Measurements from ENCODE around the gene MDH2. TPM values are rescaled to one million over a fixed set of nuclear protein-coding genes. Genes with fewer than 3 reads are reported as not detected.
"Not testable (repeated sequence)": the region's sequence is repeated elsewhere in the genome, so short reads cannot be mapped to it uniquely, and the experiment has no call there.

MDH2 gene, protein sequence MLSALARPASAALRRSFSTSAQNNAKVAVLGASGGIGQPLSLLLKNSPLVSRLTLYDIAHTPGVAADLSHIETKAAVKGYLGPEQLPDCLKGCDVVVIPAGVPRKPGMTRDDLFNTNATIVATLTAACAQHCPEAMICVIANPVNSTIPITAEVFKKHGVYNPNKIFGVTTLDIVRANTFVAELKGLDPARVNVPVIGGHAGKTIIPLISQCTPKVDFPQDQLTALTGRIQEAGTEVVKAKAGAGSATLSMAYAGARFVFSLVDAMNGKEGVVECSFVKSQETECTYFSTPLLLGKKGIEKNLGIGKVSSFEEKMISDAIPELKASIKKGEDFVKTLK
- 100 to 1,000 TPM; 148 to 166 TPM for total RNA-seq

DNA sequence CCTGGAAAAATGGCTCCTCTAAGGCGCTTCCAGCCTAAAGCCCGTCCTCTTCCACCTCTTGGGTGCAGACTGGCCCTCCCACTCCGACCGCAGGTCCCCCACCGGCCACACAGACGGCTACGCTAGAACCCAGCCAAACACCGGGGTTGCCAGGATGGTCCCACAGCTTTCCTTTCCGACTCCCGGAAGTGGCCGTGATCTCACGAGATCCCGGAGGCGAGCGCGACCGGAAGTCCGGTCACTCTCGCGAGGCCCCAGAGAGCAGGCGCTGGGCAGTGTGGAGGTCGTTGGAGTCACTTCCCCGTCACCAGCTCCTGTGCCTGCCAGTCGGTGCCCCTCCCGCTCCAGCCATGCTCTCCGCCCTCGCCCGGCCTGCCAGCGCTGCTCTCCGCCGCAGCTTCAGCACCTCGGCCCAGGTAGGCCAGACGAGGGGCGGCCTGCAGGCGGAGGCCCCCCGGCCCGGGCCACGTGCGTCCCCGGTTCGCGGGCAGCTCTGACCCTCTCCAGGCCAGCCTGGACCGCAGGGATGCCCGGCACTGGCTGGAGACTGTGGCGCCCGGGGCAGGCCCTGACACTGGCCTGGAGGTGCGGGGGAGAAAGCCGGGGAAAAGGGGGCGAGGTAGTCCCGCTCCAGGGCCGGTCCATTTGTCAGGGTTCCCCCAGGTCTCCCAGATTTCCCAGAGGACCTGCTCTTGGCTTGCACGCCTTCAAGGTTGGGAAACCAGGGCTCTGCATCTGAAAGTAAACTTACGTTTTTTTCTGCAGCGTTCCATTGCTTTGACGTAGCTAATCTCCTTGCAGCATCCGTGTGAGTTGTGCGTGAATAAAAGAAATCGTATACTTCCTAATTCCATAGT, at the start of gene MDH2, which contains the start of gene STYXL1:
Gene MDH2, plus strand, starts transcription at position 296 of the 857 bp plus-strand sequence. Its CDS starts 55 bp downstream, at position 351.
Gene STYXL1, minus strand, starts transcription at position 190 of the 857 bp plus-strand sequence. CDS start 17,477 bp downstream, outside the sequence.
- ChIA-PET CTCF (interaction anchor here (0.6 to 1.3 kb wide), 10 partner anchors 10 to 268 kb away, joined by 3 to 6 read pairs (median 3); partner anchors contain the start of gene POR), POLR2A (interaction anchor here (0.6 to 1.7 kb wide), 15 partner anchors 9 to 418 kb away, joined by 3 to 15 read pairs (median 4); partner anchors contain the start of genes HIP1 and TMEM120A)
- Mint-ChIP-seq H3K4me1 (ENCODE audit: low read depth) (peaks cover 42% of the 10 kb centered on the region), H3K27me3 (ENCODE audit: low read depth) (no peaks in the 10 kb centered on the region), H3K4me3 (peak within 1 kb of the TSS; percentile 96), H3K36me3 (ENCODE audit: low read depth) (peaks cover 40% of the 10 kb centered on the region), H3K9me3 (ENCODE audit: insufficient read depth) (no peaks in the 10 kb centered on the region), H3K27ac (peak within 1 kb of the TSS; percentile 95)
- peak; percentile 94 for DNase-seq
- ATAC-seq = peak; percentile 93

DNA sequence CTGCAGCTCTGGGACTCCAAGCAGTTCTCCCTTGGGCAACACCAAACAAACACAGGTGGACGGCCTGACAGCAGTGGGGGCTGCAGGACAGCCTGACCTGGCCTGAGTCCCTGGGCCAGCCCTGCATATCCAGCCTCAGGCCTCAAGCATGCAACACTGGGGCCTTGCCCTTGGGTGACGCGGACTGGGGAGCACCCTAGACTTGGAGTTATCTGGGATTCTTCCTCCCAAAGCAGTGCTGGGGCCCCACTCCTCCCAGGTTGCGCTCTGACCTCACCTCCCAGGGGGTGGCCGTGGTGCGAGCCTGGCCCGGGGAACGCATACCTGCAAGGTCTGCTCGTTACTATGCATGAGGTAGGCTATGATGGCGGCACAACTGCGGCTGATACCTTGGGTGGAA, 47.3 kb upstream of the MDH2 start:
- ChIA-PET POLR2A (no interaction called here), CTCF (no interaction called here)
- Mint-ChIP-seq H3K9me3 (ENCODE audit: insufficient read depth) (no peaks in the 10 kb centered on the region), H3K4me1 (ENCODE audit: low read depth) (peaks cover 15% of the 10 kb centered on the region), H3K27ac (no peak overlapping the region), H3K4me3 (no peak overlapping the region), H3K36me3 (ENCODE audit: low read depth) (peaks cover 48% of the 10 kb centered on the region), H3K27me3 (ENCODE audit: low read depth) (no peaks in the 10 kb centered on the region)
- ATAC-seq (no peak), DNase-seq (no peak)

DNA sequence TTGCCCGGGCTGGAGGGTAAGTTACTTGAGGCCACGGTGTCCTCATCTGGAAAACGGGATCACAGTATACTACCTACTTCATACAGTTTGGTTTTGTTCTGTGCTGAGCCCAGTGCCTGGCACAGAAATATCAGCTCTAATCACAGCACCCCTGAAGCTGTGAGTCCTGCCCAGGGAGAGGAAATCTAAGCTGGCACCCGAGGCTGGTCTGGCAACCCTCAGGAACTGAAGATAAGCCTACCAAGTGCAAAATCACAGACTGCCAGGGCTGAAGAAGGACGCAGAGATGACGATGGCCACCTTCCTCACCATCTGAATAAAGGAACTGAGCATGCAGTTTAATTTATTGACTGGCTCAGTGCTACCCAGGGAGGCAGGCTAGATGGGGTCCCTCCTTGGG, 45.8 kb upstream of the MDH2 start:
- Mint-ChIP-seq H3K27ac (no peak overlapping the region), H3K9me3 (ENCODE audit: insufficient read depth) (no peaks in the 10 kb centered on the region), H3K4me3 (no peak overlapping the region), H3K27me3 (ENCODE audit: low read depth) (no peaks in the 10 kb centered on the region), H3K4me1 (ENCODE audit: low read depth) (peaks cover 6% of the 10 kb centered on the region), H3K36me3 (ENCODE audit: low read depth) (peaks cover 37% of the 10 kb centered on the region)
- POLR2A ChIA-PET = no interaction called here
- CTCF ChIA-PET = interaction anchor here (2.2 kb wide), 1 partner anchor 18 kb away, joined by 15 read pairs; no protein-coding TSS in a partner anchor
- no peak for DNase-seq
- ATAC-seq = no peak

DNA sequence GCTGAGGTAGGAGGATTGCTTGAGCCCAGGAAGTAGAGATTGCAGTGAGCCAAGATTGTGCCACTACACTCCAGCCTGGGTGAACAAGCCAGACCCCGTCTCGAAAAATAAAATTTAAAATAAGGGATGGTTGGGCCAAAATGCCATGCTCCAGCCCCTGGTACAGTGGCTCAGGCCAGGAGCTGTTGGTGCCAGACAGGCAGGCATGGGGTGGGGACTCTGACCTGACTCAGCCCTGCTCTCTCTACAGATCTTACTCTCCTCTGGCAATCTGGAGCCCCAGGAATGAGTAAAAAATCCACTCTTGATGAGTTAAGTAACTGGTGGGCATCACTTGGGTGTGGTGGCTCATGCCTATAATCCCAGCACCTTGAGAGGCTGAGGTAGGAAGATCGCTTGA, 45.1 kb upstream of the MDH2 start:
- Mint-ChIP-seq H3K27me3 (ENCODE audit: low read depth) (no peaks in the 10 kb centered on the region), H3K36me3 (ENCODE audit: low read depth) (peaks cover 32% of the 10 kb centered on the region), H3K27ac (no peak overlapping the region), H3K9me3 (ENCODE audit: insufficient read depth) (no peaks in the 10 kb centered on the region), H3K4me1 (ENCODE audit: low read depth) (no peaks in the 10 kb centered on the region), H3K4me3 (no peak overlapping the region)
- ATAC-seq (no peak), DNase-seq (no peak)
- ChIA-PET POLR2A (interaction anchor here (0.6 kb wide), 1 partner anchor 10 kb away, joined by 3 read pairs; no protein-coding TSS in a partner anchor), CTCF (interaction anchor here (2.2 kb wide), 1 partner anchor 17 kb away, joined by 15 read pairs; no protein-coding TSS in a partner anchor)

DNA sequence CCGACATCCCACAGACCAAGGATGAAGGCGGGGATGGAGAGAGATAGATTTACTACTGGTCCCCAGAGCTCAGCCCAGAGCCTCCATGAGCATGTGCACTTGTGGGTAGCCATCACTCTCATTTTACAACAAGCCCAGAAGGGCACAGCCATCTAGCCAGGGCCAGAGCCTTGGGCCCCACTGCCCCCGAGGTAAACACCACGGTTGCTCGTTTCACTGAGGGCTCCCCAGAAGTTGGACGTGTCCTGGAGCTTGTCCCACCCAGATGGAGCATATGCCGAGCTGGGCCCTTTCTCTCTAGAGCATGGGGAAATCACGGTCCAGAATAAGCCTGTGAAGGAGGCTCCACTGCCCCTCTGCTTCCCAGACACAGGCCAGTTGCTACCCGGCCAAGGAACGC, 44.6 kb upstream of the MDH2 start:
- no peak overlapping the region for H3K4me3 Mint-ChIP-seq
- no peak overlapping the region for H3K27ac Mint-ChIP-seq
- H3K9me3 Mint-ChIP-seq (ENCODE audit: insufficient read depth) = no peaks in the 10 kb centered on the region
- H3K27me3 Mint-ChIP-seq (ENCODE audit: low read depth) = no peaks in the 10 kb centered on the region
- ATAC-seq (no peak), DNase-seq (no peak)
- ChIA-PET CTCF (interaction anchor here (2.2 kb wide), 1 partner anchor 17 kb away, joined by 15 read pairs; no protein-coding TSS in a partner anchor), POLR2A (interaction anchor here (0.6 kb wide), 2 partner anchors 10 to 22 kb away, joined by 3 to 4 read pairs; no protein-coding TSS in a partner anchor)
- peaks cover 31% of the 10 kb centered on the region for H3K36me3 Mint-ChIP-seq (ENCODE audit: low read depth)
- H3K4me1 Mint-ChIP-seq (ENCODE audit: low read depth) = peaks cover 3% of the 10 kb centered on the region

DNA sequence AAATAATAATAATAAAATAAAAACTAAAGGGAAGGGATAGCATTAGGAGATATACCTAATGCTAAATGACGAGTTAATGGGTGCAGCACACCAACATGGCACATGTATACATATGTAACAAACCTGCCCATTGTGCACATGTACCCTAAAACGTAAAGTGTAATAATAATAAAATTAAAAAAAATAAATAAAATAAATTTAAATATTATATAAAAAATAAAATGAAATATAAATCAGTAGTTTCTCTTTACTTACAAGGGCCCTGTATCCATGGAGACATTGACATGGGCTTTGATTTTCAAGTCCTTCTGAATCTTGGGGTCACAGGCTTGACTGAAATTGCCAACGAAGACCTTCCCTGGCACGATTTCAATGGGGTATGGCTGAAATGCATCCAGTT, 42.9 kb upstream of the MDH2 start:
- CTCF ChIA-PET = interaction anchor here (1.8 kb wide), 1 partner anchor 15 kb away, joined by 4 read pairs; no protein-coding TSS in a partner anchor
- ATAC-seq = not testable (repeated sequence)

DNA sequence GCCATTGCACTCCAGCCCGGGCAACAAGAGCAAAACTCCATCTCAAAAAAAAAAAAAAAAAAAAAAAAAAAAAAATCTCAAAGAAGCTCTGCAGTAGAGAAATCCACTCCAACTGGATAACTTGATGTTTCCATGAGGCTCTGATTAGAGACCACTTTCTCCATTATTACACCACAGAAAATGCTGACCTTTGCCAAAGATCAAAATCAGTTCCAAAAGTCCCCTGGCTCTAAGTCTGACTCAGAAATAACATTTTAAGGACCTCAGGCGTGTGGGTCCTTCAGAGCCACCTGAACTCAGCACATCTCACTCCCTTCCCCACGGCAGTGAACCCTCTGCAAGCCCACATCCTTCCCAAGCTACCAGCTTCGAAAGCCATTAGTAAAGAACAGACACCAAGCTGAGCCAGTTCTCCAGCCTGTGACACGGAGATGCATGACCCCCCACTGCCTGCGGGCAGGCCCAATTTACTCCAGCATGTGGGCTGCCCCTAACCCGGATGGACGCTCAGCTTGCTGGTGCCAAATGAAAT, 39.7 kb upstream of the MDH2 start:
- Mint-ChIP-seq H3K36me3 (ENCODE audit: low read depth) (peaks cover 35% of the 10 kb centered on the region), H3K4me3 (no peak overlapping the region), H3K27ac (peak overlapping the region; percentile 3), H3K27me3 (ENCODE audit: low read depth) (peaks cover 9% of the 10 kb centered on the region), H3K4me1 (ENCODE audit: low read depth) (peaks cover 24% of the 10 kb centered on the region), H3K9me3 (ENCODE audit: insufficient read depth) (no peaks in the 10 kb centered on the region)
- ATAC-seq (peak; percentile 69), DNase-seq (peak; percentile 55)
- POLR2A ChIA-PET = interaction anchor here (0.8 to 1.5 kb wide), 2 partner anchors 40 to 92 kb away, joined by 4 to 5 read pairs; partner anchors contain the start of gene MDH2
- CTCF ChIA-PET = interaction anchor here (3.7 kb wide), 1 partner anchor 12 kb away, joined by 30 read pairs; no protein-coding TSS in a partner anchor

More for the DNA sequence above, 42.9 kb upstream of the MDH2 start:
- peaks cover 24% of the 10 kb centered on the region for H3K36me3 Mint-ChIP-seq (ENCODE audit: low read depth)
- DNase-seq; H3K27ac Mint-ChIP-seq; H3K9me3 Mint-ChIP-seq (ENCODE audit: insufficient read depth); H3K4me3 Mint-ChIP-seq; H3K27me3 Mint-ChIP-seq (ENCODE audit: low read depth); POLR2A ChIA-PET: not testable (repeated sequence)
- H3K4me1 Mint-ChIP-seq (ENCODE audit: low read depth) = peaks cover 20% of the 10 kb centered on the region

DNA sequence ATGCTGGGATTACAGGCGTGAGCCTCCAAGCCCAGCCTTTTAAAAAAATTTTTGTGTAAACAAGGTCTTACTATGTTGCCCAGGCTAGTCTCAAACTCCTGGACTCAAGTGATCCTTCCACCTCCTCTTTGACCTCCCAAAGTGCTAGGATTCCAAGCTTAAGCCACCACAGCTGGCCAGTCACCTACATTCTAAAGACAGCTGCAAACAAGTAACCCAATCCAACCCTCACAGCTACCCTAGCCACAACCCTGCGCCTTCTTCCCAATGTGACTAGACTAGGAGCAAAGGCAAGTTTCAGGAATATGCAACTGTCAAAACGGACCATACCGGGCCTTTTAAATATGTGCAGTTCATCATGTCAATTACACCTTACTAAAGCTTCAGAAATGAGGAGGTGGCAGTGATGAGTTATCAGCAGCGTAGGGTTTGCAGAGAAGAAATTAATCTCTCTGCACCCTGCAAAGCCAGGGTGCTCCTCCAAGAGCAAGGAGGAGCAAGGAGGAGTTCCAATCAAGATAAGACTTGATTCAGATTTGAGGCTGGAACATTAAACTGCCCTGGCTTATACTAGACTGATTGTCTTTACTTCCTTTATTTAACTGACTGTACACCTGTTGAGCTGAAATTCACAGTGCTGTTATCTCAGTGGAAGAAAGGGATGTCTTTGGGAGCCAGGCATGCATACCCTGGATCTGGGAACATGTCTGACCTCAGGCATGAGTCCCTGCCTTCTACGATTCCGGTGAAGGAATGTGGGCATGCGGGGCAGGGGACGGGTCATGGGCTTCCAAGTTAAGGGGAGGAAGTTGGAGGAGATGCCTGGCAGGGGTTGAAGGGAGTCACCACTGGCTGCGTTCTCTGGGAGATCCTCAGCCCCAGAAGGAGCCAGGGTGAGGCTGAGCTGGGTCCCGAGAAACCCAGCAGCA, 38.0 kb upstream of the MDH2 start:
- CTCF ChIA-PET = interaction anchor here (0.7 to 3.7 kb wide), 2 partner anchors 10 to 81 kb away, joined by 3 to 30 read pairs; no protein-coding TSS in a partner anchor
- POLR2A ChIA-PET = interaction anchor here (1.4 kb wide), 1 partner anchor 10 kb away, joined by 3 read pairs; no protein-coding TSS in a partner anchor
- no peak for DNase-seq
- H3K27ac Mint-ChIP-seq = peak overlapping the region; percentile 27
- peaks cover 36% of the 10 kb centered on the region for H3K36me3 Mint-ChIP-seq (ENCODE audit: low read depth)
- H3K4me1 Mint-ChIP-seq (ENCODE audit: low read depth) = peaks cover 24% of the 10 kb centered on the region
- H3K9me3 Mint-ChIP-seq (ENCODE audit: insufficient read depth) = no peaks in the 10 kb centered on the region
- H3K27me3 Mint-ChIP-seq (ENCODE audit: low read depth) = peaks cover 9% of the 10 kb centered on the region
- no peak for ATAC-seq
- peak overlapping the region; percentile 37 for H3K4me3 Mint-ChIP-seq

DNA sequence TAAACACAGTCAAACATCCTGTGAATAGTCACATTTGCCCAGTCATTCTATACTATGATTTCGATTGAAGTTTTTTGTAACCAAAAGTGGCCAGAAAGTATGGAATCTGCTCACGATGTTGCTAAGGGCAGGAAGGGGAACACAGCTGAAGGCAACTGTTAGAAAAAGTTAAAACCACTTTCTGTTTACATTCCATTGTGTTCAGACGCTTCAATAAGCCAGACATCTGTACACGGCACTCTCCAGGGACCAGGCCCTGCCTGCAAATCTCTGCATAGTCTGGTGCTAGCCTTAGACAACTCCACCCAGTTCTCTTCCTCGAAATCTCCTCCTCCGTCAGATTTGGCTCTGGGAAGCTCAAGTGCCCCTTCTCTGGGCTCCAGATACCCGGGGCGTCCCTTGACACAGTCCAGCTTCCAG, 36.5 kb upstream of the MDH2 start:
- POLR2A ChIA-PET = no interaction called here
- no peak for ATAC-seq
- Mint-ChIP-seq H3K4me1 (ENCODE audit: low read depth) (peaks cover 24% of the 10 kb centered on the region), H3K27me3 (ENCODE audit: low read depth) (peaks cover 9% of the 10 kb centered on the region), H3K9me3 (ENCODE audit: insufficient read depth) (no peaks in the 10 kb centered on the region), H3K36me3 (ENCODE audit: low read depth) (peaks cover 38% of the 10 kb centered on the region), H3K27ac (no peak overlapping the region), H3K4me3 (no peak overlapping the region)
- no peak for DNase-seq
- CTCF ChIA-PET = no interaction called here

DNA sequence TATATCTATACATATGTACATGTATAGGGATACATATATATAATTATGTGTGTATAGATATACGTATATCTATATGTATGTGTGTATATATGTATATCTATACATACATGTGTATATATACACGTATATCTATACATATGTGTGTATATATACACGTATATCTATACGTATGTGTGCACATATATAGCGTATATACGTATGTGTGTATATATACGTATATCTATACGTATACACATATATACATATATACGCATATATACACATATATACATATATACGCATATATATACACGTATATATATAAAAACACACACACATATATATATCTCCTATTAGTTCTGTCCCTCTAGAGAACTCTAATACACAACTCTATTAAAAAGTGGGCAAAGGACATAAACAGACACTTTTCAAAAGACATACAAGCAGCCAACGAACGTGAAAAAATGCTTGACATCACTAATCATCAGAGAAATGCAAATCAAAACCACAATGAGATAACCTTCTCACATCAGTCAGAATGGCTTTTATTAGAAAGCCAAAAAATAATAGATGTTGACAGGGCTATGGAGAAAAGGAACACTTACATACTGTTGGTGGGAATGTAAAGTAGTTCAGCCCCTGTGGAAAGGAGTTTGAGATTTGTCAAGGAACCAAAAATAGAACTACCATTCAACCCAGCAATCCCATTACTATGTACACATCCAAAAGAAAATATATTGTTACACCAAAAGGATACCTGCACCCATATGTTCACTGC, 31.5 kb upstream of the MDH2 start:
- ATAC-seq = no peak
- Mint-ChIP-seq H3K4me3 (no peak overlapping the region), H3K4me1 (ENCODE audit: low read depth) (peaks cover 17% of the 10 kb centered on the region), H3K9me3 (ENCODE audit: insufficient read depth) (no peaks in the 10 kb centered on the region), H3K27ac (no peak overlapping the region), H3K36me3 (ENCODE audit: low read depth) (peaks cover 51% of the 10 kb centered on the region), H3K27me3 (ENCODE audit: low read depth) (peaks cover 3% of the 10 kb centered on the region)
- POLR2A ChIA-PET = no interaction called here
- no peak for DNase-seq
- CTCF ChIA-PET = no interaction called here

Measured in activated CD8-positive, alpha-beta T cell treated with anti-CD3 and anti-CD28 coated beads, Interleukin-2, amount 10 ng/mL, durations not matched to agents 7 days and 5 days (primary cell).